Activated naive CD8-positive, alpha-beta T cell treated with anti-CD3 and anti-CD28 coated beads, Interleukin-2, amount 50 U/mL, for 16 hours (primary cell): ENCODE results near the gene ELMO1.
"Not testable (repeated sequence)": the region's sequence is repeated elsewhere in the genome, so short reads cannot be mapped to it uniquely, and the experiment has no call there.

Source experiments
- DNase-seq: peaks from one replicate; pipeline ENCODE4 v3.0.0-alpha.2; 2020; ENCODE audit warnings: low read depth, low spot score

The ELMO1 gene

GRCh38 chr7:37142958-37143357 is 305.7 kb downstream of the ELMO1 start:
- DNase-seq: no peak

- no peak for DNase-seq
Measured at GRCh38 chr7:37141742-37142141, 306.9 kb downstream of the ELMO1 start.

- DNase-seq: not testable (repeated sequence)
Measured at GRCh38 chr7:37133902-37134301, 314.8 kb downstream of the ELMO1 start.

- no peak for DNase-seq
Measured at GRCh38 chr7:37131855-37132254, 316.8 kb downstream of the ELMO1 start.

GRCh38 chr7:37129035-37129425 is 319.6 kb downstream of the ELMO1 start:
- DNase-seq: no peak

GRCh38 chr7:37128327-37129034 is 320.2 kb downstream of the ELMO1 start:
- no peak for DNase-seq

- no peak for DNase-seq
Measured at GRCh38 chr7:37119296-37119860, 329.3 kb downstream of the ELMO1 start.

GRCh38 chr7:37118004-37118403 is 330.7 kb downstream of the ELMO1 start:
- DNase-seq: no peak

- no peak for DNase-seq
Measured at GRCh38 chr7:37117292-37117691, 331.4 kb downstream of the ELMO1 start.

GRCh38 chr7:37116093-37116701 is 332.5 kb downstream of the ELMO1 start:
- DNase-seq: no peak

- DNase-seq: no peak
Measured at GRCh38 chr7:37113661-37114355, 334.9 kb downstream of the ELMO1 start.

GRCh38 chr7:37112876-37113275 is 335.8 kb downstream of the ELMO1 start:
- DNase-seq: no peak

- no peak for DNase-seq
Measured at GRCh38 chr7:37112218-37112617, 336.4 kb downstream of the ELMO1 start.

- DNase-seq: no peak
Measured at GRCh38 chr7:37111459-37111858, 337.2 kb downstream of the ELMO1 start.

- DNase-seq: no peak
Measured at GRCh38 chr7:37110660-37111424, 337.8 kb downstream of the ELMO1 start.

GRCh38 chr7:37109843-37110242 is 338.8 kb downstream of the ELMO1 start:
- DNase-seq: no peak

- no peak for DNase-seq
Measured at GRCh38 chr7:37109016-37109683, 339.5 kb downstream of the ELMO1 start.

- no peak for DNase-seq
Measured at GRCh38 chr7:37108615-37109014, 340.0 kb downstream of the ELMO1 start.

- no peak for DNase-seq
Measured at GRCh38 chr7:37107047-37107750, 341.5 kb downstream of the ELMO1 start.

- no peak for DNase-seq
Measured at GRCh38 chr7:37105762-37106161, 342.9 kb downstream of the ELMO1 start.
